ENCODE measurements around the gene SPHKAP.

- TF ChIP-seq SIN3A (IDR thresholded peaks at IDR 0.05; ENCODE audit: borderline replicate concordance, insufficient read depth, low read length), result no peak
- TF ChIP-seq POLR2AphosphoS5 (IDR thresholded peaks at IDR 0.05; ENCODE audit: low read depth, low read length), result no peak
- TF ChIP-seq REST (IDR thresholded peaks at IDR 0.05; ENCODE audit: insufficient read depth in 1 of 2, low read depth in 2 of 2, low read length in 2 of 2), result no peak
- TF ChIP-seq TAF1 (IDR thresholded peaks at IDR 0.05; ENCODE audit: borderline replicate concordance, insufficient read depth, low read length), result no peak
- no peak for TF ChIP-seq FOXP2 (optimal IDR thresholded peaks at IDR 0.05; ENCODE audit: borderline replicate concordance, extremely low read depth, extremely low read length, insufficient read depth)
Measured at GRCh38 chr2:227960317-227960716, 221.2 kb downstream of the SPHKAP start.

Data from PFSK-1 (cell line).